HEK293 (cell line): ENCODE results near the gene SLC35B3.

Source experiments
- CTCF ChIA-PET: fragments of 350-600 bp; formaldehyde crosslinking; extraction: SDS; loops from one replicate; lab custom pipeline; 2021; ENCODE audit warnings: antibody characterized with exemption; lab: Yijun Ruan, JAX
- POLR2A ChIA-PET: fragments of 300-600 bp; formaldehyde crosslinking; extraction: SDS; loops from one replicate; lab custom pipeline; 2020; ENCODE audit warnings: antibody characterized with exemption, inconsistent platforms; lab: Yijun Ruan, JAX
- H3K27ac ChIP-seq: fragments of 200-500 bp; sonication (Bioruptor generic); 2 replicates; pipeline ENCODE4 v1.5.1; 2014; ENCODE audit warnings: low read depth, low read length, control low read depth, inconsistent platforms; ENCODE audit errors: extremely low read depth
- H3K36me3 ChIP-seq, 2 experiments: fragments of 200-500 bp in 1 of 2; sonication (Bioruptor generic) in 1 of 2; 1 replicate in 1 of 2; 2 replicates in 1 of 2; pipeline ENCODE4 v1.5.1; 2014 to 2017; ENCODE audit warnings: inconsistent platforms in 2 of 2, low read length in 2 of 2; ENCODE audit not compliant: control insufficient read depth in 2 of 2, insufficient read depth in 1 of 2
- H3K4me1 ChIP-seq: fragments of 200-500 bp; sonication (Bioruptor generic); 2 replicates; pipeline ENCODE4 v1.5.1; 2014; ENCODE audit warnings: mild to moderate bottlenecking, low read length, inconsistent platforms; ENCODE audit not compliant: control insufficient read depth, insufficient read depth
- H3K4me3 ChIP-seq: 2 replicates; pipeline ENCODE4 v1.5.1; 2011; ENCODE audit warnings: low read depth, mild to moderate bottlenecking, control low read depth, low read length, moderate library complexity
- H3K9me3 ChIP-seq: fragments of 200-500 bp; sonication (Bioruptor generic); 2 replicates; pipeline ENCODE4 v1.5.1; 2014; ENCODE audit warnings: low read depth, low read length, inconsistent platforms; ENCODE audit not compliant: control insufficient read depth, insufficient read depth
- GLI4 ChIP-seq: fragments of 450-650 bp; formaldehyde crosslinking; IDR thresholded peaks from 2 replicates; pipeline ENCODE4 v1.5.1; 2016; ENCODE audit warnings: missing biosample characterization, missing genetic modification characterization
- SP3 ChIP-seq: fragments of 450-650 bp; formaldehyde crosslinking; IDR thresholded peaks from 2 replicates; pipeline ENCODE4 v1.5.1; 2016; ENCODE audit warnings: missing biosample characterization, missing genetic modification characterization
- YY1 ChIP-seq: fragments of 450-650 bp; formaldehyde crosslinking; IDR thresholded peaks from 2 replicates; pipeline ENCODE4 v1.5.1; 2018; ENCODE audit warnings: missing biosample characterization, missing genetic modification characterization
- YY2 ChIP-seq: fragments of 450-650 bp; formaldehyde crosslinking; IDR thresholded peaks from 2 replicates; pipeline ENCODE4 v1.5.1; 2016; ENCODE audit warnings: missing biosample characterization, missing genetic modification characterization
- ZFHX2 ChIP-seq: fragments of 450-650 bp; formaldehyde crosslinking; conservative IDR thresholded peaks from 2 replicates; pipeline ENCODE4 v1.5.1; 2016; ENCODE audit warnings: missing biosample characterization, missing genetic modification characterization
- ZNF2 ChIP-seq: fragments of 450-650 bp; formaldehyde crosslinking; IDR thresholded peaks from 2 replicates; pipeline ENCODE4 v1.5.1; 2016; ENCODE audit warnings: missing biosample characterization, missing genetic modification characterization
- ZNF202 ChIP-seq: fragments of 450-650 bp; formaldehyde crosslinking; IDR thresholded peaks from 2 replicates; pipeline ENCODE4 v1.5.1; 2016; ENCODE audit warnings: missing biosample characterization, missing genetic modification characterization, borderline replicate concordance
- ZNF391 ChIP-seq: fragments of 450-650 bp; formaldehyde crosslinking; IDR thresholded peaks from 2 replicates; pipeline ENCODE4 v1.5.1; 2016; ENCODE audit warnings: low read depth, missing biosample characterization, missing genetic modification characterization, borderline replicate concordance
- ZNF501 ChIP-seq: fragments of 450-650 bp; formaldehyde crosslinking; IDR thresholded peaks from 2 replicates; pipeline ENCODE4 v1.5.1; 2016; ENCODE audit warnings: missing biosample characterization, missing genetic modification characterization
- ZNF558 ChIP-seq: fragments of 450-650 bp; formaldehyde crosslinking; IDR thresholded peaks from 2 replicates; pipeline ENCODE4 v1.5.1; 2016; ENCODE audit warnings: missing biosample characterization, missing genetic modification characterization
- ZNF585B ChIP-seq: fragments of 450-650 bp; formaldehyde crosslinking; IDR thresholded peaks from 2 replicates; pipeline ENCODE4 v1.5.1; 2016; ENCODE audit warnings: missing biosample characterization, missing genetic modification characterization
- ZNF768 ChIP-seq: fragments of 450-650 bp; formaldehyde crosslinking; IDR thresholded peaks from 2 replicates; pipeline ENCODE4 v1.5.1; 2018; ENCODE audit warnings: missing biosample characterization, mild to moderate bottlenecking, missing genetic modification characterization
- TF ChIP-seq, protein P1 (sequence below): fragments of 450-650 bp; formaldehyde crosslinking; IDR thresholded peaks from 2 replicates; pipeline ENCODE4 v1.5.1; 2016; ENCODE audit warnings: missing biosample characterization, missing genetic modification characterization
- TF ChIP-seq, protein P2 (sequence below): fragments of 450-650 bp; formaldehyde crosslinking; IDR thresholded peaks from 2 replicates; pipeline ENCODE4 v1.5.1; 2016; ENCODE audit warnings: missing biosample characterization, missing genetic modification characterization
- TF ChIP-seq, protein P3 (sequence below): fragments of 450-650 bp; formaldehyde crosslinking; IDR thresholded peaks from 2 replicates; pipeline ENCODE4 v1.5.1; 2017; ENCODE audit warnings: missing biosample characterization, missing genetic modification characterization
- TF ChIP-seq, protein P4 (sequence below): fragments of 450-650 bp; formaldehyde crosslinking; IDR thresholded peaks from 2 replicates; pipeline ENCODE4 v1.5.1; 2016; ENCODE audit warnings: missing biosample characterization, missing genetic modification characterization
- TF ChIP-seq, protein P5 (sequence below): fragments of 450-650 bp; formaldehyde crosslinking; conservative IDR thresholded peaks from 2 replicates; pipeline ENCODE4 v1.5.1; 2016; ENCODE audit warnings: low read depth, missing biosample characterization, missing genetic modification characterization
- TF ChIP-seq, protein P6 (sequence below): fragments of 450-650 bp; formaldehyde crosslinking; IDR thresholded peaks from 2 replicates; pipeline ENCODE4 v1.5.1; 2016; ENCODE audit warnings: missing biosample characterization, missing genetic modification characterization

Gene SLC35B3

DNA sequence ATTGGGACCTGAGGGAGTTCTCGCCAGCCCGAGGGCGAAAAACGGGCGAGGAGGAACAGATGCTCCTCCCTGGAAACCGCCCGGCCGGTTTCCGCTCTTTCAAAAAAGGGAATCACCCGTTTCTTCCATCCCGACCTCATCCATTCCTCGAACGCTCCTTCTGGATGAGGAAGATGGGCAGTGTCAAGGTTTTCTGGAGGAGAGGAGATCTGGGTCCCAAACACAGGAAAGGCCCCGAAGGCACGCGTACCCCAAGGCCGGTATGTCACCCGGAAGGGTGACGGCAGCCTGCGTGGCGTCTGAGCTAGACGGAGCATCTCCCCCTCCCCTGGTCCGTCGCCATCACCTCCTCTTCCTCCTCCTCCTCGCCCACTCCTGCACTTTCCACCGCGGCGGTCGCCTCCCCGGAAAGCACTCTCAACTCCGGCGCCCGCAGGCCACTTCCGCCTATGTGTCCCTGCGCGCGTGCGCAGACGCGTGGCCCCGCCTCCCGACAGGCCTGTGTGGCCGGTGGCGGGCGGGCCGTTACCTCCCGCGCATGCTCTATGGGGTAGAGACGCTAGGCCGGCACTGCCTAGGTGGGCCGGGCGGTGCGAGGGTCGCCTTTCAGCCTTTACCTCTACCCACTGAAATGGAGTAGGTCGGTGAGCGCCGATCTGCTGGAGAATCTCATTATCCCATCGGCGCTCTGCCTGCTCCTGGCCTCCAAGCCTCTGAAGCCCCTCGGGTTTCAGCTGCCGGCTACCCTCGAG, at the start of gene SLC35B3:
TSS of gene SLC35B3 (minus strand) at position 453 of the 752 bp plus-strand sequence.
- CTCF ChIA-PET: no interaction called here
- Histone ChIP-seq H3K4me1 (0 out of 2 replicates have a peak, but pooled peaks cover 3% of the 10 kb centered on the region), H3K27ac (peak within 1 kb of the TSS; percentile 63), H3K9me3 (no peaks in the 10 kb centered on the region), H3K36me3 (peaks cover 5 to 6% of the 10 kb centered on the region in 2 experiments; a peak in 2 of 3 replicates), H3K4me3 (peak within 1 kb of the TSS; percentile 79)
- POLR2A ChIA-PET: interaction anchor here (0.6 to 1.5 kb wide), 3 partner anchors 12 to 333 kb away, joined by 3 to 5 read pairs (median 4); partner anchors contain the start of gene EEF1E1
- TF ChIP-seq ZNF501 (tag by site-specific recombination): peak; percentile 55; the same call in 1 of the 2 replicates
- peak; percentile 19; the same call in 1 of the 2 replicates for TF ChIP-seq ZNF391 (tag by site-specific recombination)
- TF ChIP-seq, protein P1, sequence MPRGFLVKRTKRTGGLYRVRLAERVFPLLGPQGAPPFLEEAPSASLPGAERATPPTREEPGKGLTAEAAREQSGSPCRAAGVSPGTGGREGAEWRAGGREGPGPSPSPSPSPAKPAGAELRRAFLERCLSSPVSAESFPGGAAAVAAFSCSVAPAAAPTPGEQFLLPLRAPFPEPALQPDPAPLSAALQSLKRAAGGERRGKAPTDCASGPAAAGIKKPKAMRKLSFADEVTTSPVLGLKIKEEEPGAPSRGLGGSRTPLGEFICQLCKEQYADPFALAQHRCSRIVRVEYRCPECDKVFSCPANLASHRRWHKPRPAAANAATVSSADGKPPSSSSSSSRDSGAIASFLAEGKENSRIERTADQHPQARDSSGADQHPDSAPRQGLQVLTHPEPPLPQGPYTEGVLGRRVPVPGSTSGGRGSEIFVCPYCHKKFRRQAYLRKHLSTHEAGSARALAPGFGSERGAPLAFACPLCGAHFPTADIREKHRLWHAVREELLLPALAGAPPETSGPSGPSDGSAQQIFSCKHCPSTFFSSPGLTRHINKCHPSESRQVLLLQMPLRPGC (tag by site-specific recombination): no peak
- no peak for TF ChIP-seq ZNF202 (tag by site-specific recombination)
- TF ChIP-seq YY2 (tag by site-specific recombination): peak; percentile 54; the same call in 1 of the 2 replicates
- no peak for TF ChIP-seq ZNF585B (tag by site-specific recombination)
- peak; percentile 85 for TF ChIP-seq SP3 (tag by site-specific recombination)
- TF ChIP-seq, protein P2, sequence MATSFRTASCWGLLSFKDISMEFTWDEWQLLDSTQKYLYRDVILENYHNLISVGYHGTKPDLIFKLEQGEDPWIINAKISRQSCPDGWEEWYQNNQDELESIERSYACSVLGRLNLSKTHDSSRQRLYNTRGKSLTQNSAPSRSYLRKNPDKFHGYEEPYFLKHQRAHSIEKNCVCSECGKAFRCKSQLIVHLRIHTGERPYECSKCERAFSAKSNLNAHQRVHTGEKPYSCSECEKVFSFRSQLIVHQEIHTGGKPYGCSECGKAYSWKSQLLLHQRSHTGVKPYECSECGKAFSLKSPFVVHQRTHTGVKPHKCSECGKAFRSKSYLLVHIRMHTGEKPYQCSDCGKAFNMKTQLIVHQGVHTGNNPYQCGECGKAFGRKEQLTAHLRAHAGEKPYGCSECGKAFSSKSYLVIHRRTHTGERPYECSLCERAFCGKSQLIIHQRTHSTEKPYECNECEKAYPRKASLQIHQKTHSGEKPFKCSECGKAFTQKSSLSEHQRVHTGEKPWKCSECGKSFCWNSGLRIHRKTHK (tag by site-specific recombination): no peak
- no peak for TF ChIP-seq ZNF768 (tag by site-specific recombination)
- TF ChIP-seq ZFHX2 (tag by site-specific recombination): peak; percentile 96
- peak; percentile 25; the same call in 1 of the 2 replicates for TF ChIP-seq YY1 (tag by site-specific recombination)
- TF ChIP-seq, protein P3, sequence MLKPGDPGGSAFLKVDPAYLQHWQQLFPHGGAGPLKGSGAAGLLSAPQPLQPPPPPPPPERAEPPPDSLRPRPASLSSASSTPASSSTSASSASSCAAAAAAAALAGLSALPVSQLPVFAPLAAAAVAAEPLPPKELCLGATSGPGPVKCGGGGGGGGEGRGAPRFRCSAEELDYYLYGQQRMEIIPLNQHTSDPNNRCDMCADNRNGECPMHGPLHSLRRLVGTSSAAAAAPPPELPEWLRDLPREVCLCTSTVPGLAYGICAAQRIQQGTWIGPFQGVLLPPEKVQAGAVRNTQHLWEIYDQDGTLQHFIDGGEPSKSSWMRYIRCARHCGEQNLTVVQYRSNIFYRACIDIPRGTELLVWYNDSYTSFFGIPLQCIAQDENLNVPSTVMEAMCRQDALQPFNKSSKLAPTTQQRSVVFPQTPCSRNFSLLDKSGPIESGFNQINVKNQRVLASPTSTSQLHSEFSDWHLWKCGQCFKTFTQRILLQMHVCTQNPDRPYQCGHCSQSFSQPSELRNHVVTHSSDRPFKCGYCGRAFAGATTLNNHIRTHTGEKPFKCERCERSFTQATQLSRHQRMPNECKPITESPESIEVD (tag by site-specific recombination): no peak
- TF ChIP-seq, protein P4, sequence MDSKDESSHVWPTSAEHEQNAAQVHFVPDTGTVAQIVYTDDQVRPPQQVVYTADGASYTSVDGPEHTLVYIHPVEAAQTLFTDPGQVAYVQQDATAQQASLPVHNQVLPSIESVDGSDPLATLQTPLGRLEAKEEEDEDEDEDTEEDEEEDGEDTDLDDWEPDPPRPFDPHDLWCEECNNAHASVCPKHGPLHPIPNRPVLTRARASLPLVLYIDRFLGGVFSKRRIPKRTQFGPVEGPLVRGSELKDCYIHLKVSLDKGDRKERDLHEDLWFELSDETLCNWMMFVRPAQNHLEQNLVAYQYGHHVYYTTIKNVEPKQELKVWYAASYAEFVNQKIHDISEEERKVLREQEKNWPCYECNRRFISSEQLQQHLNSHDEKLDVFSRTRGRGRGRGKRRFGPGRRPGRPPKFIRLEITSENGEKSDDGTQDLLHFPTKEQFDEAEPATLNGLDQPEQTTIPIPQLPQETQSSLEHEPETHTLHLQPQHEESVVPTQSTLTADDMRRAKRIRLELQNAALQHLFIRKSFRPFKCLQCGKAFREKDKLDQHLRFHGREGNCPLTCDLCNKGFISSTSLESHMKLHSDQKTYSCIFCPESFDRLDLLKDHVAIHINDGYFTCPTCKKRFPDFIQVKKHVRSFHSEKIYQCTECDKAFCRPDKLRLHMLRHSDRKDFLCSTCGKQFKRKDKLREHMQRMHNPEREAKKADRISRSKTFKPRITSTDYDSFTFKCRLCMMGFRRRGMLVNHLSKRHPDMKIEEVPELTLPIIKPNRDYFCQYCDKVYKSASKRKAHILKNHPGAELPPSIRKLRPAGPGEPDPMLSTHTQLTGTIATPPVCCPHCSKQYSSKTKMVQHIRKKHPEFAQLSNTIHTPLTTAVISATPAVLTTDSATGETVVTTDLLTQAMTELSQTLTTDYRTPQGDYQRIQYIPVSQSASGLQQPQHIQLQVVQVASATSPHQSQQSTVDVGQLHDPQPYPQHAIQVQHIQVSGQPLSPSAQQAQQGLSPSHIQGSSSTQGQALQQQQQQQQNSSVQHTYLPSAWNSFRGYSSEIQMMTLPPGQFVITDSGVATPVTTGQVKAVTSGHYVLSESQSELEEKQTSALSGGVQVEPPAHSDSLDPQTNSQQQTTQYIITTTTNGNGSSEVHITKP (tag by site-specific recombination): peak; percentile 74
- TF ChIP-seq, protein P5, sequence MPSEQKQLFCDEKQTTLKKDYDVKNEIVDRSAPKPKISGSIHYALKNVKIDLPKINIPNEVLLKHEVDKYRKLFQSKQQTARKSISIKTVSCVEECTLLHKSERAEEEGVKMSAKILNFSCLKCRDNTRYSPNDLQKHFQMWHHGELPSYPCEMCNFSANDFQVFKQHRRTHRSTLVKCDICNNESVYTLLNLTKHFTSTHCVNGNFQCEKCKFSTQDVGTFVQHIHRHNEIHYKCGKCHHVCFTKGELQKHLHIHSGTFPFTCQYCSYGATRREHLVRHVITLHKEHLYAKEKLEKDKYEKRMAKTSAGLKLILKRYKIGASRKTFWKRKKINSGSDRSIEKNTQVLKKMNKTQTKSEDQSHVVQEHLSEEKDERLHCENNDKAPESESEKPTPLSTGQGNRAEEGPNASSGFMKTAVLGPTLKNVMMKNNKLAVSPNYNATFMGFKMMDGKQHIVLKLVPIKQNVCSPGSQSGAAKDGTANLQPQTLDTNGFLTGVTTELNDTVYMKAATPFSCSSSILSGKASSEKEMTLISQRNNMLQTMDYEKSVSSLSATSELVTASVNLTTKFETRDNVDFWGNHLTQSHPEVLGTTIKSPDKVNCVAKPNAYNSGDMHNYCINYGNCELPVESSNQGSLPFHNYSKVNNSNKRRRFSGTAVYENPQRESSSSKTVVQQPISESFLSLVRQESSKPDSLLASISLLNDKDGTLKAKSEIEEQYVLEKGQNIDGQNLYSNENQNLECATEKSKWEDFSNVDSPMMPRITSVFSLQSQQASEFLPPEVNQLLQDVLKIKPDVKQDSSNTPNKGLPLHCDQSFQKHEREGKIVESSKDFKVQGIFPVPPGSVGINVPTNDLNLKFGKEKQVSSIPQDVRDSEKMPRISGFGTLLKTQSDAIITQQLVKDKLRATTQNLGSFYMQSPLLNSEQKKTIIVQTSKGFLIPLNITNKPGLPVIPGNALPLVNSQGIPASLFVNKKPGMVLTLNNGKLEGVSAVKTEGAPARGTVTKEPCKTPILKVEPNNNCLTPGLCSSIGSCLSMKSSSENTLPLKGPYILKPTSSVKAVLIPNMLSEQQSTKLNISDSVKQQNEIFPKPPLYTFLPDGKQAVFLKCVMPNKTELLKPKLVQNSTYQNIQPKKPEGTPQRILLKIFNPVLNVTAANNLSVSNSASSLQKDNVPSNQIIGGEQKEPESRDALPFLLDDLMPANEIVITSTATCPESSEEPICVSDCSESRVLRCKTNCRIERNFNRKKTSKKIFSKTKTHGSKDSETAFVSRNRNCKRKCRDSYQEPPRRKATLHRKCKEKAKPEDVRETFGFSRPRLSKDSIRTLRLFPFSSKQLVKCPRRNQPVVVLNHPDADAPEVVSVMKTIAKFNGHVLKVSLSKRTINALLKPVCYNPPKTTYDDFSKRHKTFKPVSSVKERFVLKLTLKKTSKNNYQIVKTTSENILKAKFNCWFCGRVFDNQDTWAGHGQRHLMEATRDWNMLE (tag by site-specific recombination): peak; percentile 58
- TF ChIP-seq, protein P6, sequence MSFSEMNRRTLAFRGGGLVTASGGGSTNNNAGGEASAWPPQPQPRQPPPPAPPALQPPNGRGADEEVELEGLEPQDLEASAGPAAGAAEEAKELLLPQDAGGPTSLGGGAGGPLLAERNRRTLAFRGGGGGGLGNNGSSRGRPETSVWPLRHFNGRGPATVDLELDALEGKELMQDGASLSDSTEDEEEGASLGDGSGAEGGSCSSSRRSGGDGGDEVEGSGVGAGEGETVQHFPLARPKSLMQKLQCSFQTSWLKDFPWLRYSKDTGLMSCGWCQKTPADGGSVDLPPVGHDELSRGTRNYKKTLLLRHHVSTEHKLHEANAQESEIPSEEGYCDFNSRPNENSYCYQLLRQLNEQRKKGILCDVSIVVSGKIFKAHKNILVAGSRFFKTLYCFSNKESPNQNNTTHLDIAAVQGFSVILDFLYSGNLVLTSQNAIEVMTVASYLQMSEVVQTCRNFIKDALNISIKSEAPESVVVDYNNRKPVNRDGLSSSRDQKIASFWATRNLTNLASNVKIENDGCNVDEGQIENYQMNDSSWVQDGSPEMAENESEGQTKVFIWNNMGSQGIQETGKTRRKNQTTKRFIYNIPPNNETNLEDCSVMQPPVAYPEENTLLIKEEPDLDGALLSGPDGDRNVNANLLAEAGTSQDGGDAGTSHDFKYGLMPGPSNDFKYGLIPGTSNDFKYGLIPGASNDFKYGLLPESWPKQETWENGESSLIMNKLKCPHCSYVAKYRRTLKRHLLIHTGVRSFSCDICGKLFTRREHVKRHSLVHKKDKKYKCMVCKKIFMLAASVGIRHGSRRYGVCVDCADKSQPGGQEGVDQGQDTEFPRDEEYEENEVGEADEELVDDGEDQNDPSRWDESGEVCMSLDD (tag by site-specific recombination): peak; percentile 66; the same call in 1 of the 2 replicates
- TF ChIP-seq ZNF558: no peak
- TF ChIP-seq GLI4 (tag by site-specific recombination): peak; percentile 73; the same call in 1 of the 2 replicates
- TF ChIP-seq ZNF2 (tag by site-specific recombination): peak; percentile 32
